Globus pallidus (tissue), 1 donor: ENCODE measurements around the gene CCDC86.

Experiments
- DNase-seq: peaks from one replicate; pipeline ENCODE4 v3.0.0-alpha.2; 2015; ENCODE audit warnings: low spot score

CCDC86 gene

GRCh38 chr11:60831143-60831500, 10.8 kb upstream of the CCDC86 start:
- peak; percentile 75 for DNase-seq

GRCh38 chr11:60831501-60832079, 10.3 kb upstream of the CCDC86 start:
- no peak for DNase-seq

GRCh38 chr11:60834742-60835533, 7.0 kb upstream of the CCDC86 start:
- no peak for DNase-seq

DNA sequence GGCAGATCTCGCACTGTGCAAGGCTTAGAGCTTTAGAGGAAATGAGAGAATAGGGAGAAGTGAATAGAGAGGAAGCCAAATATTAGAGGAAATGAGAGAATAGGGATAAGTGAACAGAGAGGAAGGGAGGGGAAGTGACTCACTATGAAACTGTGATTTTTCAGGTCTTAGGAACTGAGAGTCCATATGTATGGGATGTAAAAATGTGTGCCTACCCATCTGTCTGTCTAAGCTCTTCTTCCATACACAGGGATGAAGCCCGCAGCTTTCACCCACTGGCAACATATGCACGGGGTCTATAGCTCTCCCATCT, 6.4 kb upstream of the CCDC86 start:
- peak; percentile 30 for DNase-seq

GRCh38 chr11:60836866-60837515, 4.9 kb upstream of the CCDC86 start:
- DNase-seq, result no peak

DNA sequence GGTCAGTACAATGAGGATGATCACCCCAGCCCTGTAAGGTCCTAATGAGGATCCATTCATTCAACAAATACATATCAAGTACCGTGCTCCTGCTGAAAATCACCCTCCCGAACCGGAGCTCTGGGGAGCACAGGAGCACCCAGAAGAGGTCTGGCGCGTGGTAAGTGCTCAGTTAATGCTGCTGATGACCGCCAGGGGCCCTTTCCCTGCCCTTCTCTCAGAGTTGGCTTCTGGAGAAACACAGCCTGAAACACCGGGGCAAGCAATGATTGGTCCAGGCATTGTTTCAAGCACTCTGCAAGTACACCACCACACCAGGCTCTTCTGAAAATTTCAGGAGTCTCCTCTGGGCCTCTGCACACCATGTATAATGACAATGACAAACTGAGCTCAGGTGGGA, 3.8 kb upstream of the CCDC86 start:
- DNase-seq, result no peak

DNA sequence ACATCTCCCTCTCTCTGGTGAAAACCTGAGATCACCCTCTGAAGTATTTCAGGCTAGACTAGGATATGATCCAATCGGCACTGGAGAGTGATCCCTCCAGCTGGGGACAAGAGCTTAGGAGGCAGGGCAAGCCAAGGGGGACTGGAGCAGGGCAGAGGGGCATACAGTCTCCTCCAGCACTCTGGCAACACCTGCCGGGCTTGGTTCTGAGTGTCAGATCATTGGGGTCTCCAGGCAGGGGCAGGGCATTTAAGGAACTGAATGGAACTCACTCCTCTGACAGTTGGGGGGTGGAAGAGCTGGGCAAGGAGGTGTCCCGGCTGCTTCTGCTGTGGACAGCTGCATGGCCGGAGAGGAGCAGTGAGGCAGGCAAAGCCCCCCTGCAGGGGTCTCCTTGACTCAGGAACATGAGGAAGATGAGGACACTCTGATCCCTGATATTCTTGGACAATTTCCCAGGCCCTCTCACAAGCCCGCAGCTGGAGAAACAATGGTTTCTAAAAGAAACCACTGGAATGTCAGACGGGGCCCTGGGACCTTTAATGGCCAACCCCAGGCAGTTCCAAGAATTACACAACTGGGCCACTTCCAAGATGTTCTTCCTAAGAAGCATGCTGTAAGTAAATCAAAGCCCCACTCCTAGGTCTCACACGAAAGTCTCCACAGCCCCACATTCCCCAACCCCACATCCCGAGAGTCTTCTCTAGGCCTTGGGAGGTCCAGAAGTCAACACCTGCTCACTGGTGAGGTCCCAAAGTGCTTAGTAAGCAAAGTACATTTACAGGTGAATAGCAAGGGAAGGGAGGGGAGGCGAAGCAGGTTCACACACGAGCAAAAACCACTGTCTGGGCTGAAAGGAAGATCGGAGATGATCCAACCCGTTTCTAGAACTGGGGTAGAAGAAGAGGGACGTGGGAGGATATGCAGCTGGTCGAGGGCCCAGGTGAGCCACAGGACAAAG, 1.2 kb upstream of the CCDC86 start:
- DNase-seq, result peak; percentile 31

DNA sequence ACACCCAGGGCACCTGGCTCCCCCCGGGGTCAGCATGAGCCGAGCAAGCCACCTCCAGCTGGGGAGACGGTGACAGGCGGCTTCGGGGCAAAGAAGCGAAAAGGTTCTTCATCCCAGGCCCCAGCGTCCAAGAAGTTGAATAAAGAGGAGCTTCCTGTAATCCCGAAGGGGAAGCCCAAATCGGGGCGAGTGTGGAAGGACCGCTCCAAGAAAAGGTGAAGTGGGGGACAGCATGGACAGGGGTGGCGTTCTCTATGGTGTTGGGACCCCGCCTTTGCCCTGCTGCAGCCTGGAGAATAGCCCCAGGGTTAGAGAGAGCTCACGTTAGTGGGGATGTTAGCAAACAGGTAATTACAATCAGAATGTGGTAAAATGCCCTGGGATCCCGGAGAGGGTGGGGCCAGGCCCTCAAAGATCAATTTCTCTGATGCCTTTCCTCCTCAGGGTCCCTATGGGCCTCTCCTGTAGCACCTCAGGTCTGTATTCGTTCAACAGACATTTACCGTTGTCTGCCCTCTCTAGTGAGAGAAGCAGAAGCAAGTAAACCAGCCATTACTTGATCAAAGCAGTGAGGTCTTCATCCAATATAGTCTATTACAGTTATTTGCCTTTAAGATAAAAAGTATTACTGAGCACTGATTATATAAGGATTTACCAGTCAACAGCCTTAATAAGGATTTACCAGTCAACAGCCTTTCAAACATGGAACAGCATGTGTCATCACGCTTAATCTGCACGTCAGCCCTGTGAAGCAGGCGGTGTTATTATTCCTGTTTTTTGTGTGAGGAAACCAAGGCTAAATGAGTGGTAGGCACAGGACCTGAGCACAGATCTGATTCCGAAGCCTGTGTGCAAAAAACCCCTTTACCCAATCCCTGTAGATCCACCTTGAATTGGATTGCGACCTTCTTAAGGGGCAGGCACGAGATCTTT, 1.0 kb downstream of the CCDC86 start:
- peak; percentile 16 for DNase-seq

- no peak for DNase-seq
Observed at GRCh38 chr11:60844045-60844869, 2.3 kb downstream of the CCDC86 start.

- DNase-seq, result no peak
Observed at GRCh38 chr11:60844870-60845221, 2.9 kb downstream of the CCDC86 start.

- no peak for DNase-seq
Observed at GRCh38 chr11:60845338-60845737, 3.4 kb downstream of the CCDC86 start.

DNA sequence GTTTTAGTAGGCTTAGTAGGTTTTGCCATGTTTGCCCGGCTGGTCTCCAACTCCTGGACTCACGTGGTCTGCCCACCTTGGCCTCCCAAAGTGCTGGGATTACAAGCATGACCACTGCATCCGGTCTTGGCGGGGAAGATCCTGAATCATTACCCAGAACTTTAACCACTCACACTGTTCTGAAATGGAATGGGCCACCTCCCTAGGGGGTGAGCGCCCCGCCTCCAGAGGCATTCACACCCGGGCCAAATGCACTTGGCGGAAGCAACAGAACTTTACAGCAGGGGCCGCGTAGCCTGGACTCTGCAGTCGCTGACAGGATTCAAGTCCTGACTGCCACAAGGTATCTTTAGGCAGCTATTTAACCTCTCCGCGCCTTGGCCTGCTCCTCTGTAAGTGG, 5.4 kb downstream of the CCDC86 start:
- no peak for DNase-seq

- DNase-seq, result no peak
Observed at GRCh38 chr11:60847896-60848295, 6.0 kb downstream of the CCDC86 start.

DNA sequence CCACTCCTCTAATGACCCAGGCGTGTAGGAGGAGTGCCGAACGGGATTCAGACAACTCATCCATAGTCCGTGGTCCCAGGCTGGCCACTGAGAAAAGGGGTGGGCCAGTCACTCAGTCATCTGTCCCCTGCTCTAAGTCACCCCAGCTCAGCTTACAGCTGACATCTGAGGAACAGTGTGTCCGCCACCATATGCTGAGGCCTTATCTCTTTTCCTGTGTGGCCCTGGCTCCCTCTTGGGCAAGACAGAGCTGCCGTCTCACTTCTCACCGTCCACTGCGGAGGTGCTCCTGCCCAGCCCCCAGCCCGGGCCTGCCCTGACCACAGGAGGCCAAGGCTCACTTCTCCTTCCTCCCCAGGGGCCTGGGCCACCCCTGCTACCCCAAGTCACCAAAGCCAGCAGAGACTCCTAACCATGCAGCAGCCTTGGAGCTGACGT, 6.8 kb downstream of the CCDC86 start:
- no peak for DNase-seq

DNA sequence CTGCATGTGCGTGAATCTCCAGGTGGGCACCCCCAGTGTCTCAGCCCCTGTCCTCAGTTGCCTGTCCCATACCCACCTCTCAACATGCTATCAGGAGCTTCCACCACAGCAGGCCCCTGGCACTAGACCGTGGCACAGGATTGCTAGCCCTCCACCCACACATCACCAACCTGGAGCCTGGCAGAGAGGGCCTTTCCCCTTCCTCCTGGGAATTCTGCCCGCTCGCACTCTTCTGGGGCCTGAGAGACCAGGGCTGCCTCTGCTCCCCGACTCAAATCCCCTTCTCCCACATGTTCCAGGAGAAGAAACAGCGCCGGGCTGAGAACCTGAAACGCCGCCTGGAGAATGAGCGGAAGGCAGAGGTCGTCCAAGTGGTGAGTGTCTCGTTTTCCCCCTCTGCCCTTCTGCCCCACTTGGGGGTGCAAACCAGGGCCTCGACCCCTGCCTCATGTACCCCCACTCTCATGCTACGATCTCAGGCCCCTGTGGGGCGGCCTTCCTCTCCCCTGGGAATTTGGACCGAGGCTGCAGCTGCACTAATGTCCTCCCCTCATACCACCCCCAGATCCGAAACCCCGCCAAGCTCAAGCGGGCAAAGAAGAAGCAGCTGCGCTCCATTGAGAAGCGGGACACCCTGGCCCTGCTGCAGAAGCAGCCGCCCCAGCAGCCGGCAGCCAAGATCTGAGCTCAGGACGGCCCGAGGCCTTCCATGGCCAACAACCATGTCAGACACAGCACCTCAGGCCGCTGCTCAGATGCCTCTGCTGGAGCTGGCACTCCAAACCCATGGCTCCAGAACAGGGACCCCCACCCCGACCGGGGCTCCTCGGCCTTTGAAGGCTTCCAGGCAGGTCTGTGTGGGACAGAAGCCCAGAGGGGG, 8.0 kb downstream of the CCDC86 start:
- no peak for DNase-seq

DNA sequence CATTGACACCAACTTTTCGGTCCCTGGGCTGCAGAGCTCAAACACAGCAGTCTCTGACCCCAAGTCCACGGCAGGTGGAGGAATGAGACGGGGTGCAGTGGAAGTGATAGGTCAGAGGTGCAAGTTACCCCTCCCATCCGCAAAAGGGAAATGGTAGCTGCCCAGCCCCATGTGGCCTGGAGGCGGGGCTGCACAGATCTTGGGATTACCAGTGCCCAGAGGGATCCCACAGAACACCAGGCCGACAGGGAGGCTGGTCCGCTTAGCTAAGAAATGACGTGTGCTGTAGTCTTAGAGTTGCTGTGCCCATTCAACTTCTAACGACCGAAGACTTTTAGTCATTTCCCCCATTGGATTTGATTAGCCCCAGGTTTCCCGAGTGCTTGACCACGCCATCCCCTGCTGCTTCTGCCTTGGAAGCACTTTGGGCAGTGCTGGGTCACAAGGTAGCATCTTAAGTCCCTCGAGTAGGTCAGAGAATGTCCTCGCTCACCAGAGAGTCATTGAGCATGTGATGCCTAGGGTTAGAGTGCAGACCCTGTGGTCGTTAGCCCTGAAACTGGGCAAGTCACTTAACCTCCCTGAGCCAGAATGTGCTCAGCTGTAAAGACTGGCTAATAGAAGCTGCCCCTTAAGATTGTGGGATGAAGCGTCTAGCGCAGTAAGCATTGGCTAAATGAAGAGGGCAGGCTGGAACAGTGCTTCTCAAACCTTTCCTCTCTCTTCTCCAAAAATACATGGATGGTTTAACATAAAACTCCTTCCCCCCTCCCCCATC, 9.6 kb downstream of the CCDC86 start:
- no peak for DNase-seq

GRCh38 chr11:60852117-60852981, 10.4 kb downstream of the CCDC86 start:
- DNase-seq, result no peak
